ENCODE data around the gene TMEM139.
"Not testable (repeated sequence)": the region's sequence is repeated elsewhere in the genome, so short reads cannot be mapped to it uniquely, and the experiment has no call there.

Gene TMEM139

DNA sequence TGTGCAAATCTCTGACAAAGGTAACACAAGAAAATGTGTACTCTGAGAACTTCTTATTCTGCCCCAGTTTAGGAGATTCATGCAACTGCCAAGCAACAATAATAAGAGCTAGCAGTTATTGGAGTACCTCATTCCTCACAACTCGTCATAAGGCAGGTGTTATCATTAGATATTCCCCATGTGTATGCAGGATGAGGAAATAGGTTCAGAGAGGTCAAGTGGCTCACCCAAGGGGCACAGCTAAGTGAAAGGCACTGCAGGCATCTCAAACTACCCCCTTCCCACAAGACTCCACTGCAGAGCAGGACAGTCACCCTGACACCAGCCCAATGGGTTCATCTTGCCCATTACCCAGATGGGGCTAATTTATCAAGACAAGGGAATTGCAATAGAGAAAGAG lies 22.9 kb upstream of the TMEM139 start:
- DNase-seq = no peak

DNA sequence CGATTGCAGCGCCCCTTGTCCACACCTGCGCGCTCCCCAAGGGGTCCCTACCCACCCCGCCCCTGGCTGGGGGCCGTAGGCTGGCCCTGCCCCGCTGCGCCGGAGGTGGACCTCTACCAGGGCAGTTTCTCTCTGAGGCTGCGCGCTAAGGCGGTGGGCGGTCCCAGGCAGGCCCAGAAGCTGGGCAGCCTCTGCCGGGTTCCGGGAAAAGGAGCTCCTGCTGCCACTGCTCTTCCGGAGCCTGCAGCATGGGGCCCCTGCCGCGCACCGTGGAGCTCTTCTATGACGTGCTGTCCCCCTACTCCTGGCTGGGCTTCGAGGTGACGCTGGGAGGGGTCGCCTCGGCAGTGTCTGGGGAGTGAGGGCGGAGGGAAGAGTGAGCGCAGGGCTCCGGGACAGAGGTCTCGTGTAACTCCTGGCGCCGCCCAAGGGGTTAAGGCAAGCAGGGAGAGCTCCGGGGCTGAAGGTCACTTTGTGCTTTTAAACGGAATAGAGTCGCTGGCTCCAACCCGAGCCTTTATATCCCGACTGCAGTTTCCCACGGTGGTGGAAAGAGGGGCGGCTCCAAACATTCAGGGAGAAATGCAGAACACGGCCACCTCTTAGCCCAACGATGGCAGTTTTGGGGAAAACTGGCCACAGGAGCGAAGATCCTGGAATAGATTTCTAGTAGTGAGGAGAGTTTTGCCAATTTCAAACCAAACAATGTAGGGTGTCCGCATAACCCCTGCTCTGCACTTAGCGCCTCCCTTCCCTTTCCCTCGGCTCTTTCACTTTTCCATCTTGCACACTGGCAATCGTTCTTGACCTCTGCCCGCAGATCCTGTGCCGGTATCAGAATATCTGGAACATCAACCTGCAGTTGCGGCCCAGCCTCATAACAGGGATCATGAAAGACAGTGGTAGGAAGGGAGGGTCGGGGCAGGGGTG lies 21.2 kb upstream of the TMEM139 start, which contains the start of gene GSTK1:
GSTK1 (plus strand) TSS at position 176 of the 930 bp plus-strand sequence; CDS start at position 249, 73 bp downstream.
- DNase-seq = peak; percentile 68

DNA sequence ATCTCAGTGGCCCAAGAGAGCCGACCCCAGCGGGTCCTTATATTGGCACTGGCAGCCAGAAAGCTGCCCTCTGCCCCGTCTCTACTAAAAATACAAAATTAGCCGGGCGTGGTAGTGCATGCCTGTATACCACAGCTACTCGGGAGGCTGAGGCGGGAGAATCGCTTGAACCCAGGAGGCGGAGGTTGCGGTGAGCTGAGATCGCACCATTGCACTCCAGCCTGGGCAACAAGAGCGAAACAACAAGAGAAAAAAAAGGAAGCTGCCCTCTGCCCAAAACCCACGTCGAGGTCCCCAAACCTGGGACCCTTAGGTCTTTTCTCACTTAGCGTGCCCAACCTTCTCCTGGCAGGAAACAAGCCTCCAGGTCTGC lies 20.6 kb upstream of the TMEM139 start:
- not testable (repeated sequence) for DNase-seq

DNA sequence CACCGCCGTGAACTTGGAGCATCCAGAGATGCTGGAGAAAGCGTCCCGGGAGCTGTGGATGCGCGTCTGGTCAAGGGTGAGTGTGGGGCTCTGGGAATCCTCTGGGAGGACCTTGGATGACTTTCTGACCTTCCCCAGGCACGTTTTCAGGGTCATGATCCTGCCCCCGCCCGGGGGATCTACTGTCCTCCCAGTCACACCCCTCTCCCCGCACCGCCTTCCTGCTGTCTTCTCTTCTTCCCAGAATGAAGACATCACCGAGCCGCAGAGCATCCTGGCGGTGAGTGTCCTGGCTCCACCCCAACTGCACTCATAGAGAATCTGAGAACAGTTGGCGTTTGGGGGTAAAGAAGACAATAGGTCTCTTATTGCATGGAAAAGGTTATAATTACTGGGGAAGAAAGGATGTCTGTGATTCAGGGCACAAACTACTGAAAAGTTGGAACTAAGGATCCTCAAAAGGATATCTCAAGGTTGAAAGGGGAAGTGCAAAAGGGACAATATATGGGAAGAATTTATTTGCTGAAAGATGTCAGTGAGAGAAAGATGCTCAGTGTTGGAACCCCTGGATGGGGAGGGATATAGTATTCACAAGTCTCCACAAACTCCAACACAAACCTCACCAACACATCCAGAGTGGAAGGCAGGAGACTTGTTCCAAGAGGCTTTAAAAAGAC lies 19.6 kb upstream of the TMEM139 start:
- DNase-seq = no peak

DNA sequence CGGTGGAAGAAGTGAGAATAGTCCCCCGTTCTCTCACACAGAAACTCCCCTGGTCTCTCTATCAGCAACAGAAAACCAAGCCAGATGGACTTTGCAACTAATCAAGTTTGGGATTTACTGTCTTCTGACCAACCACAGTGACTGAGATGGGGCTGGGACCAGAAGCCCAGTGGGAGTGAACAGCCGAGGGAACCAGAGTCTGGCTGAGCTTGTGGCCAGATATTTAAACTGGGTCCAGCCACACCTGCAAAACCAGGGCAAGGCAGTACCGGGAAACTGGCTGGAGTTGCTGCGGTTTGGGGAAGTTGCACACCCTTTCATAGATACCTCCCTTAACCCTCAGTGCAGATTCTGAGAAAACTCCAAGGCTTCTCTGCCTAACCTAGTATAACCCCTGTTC lies 15.5 kb upstream of the TMEM139 start:
- DNase-seq = no peak

DNA sequence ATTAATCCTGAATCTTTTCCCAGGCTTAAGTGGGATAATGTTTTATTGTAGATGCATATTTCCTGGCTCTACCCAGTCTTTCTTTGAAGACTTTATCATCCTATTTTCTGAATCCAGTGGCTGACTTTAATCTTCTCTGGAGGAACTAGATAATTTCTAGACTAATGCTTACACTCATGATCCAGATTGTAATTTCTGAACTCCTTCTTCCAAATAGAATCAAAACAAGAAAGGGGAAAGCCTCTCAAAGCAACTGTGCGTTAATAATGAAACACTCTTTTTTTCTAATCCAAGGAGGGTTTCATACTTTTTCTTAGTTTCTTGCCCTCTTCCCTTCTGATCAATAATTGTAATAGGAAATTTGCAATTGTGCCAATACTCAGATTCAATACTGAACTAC lies 13.5 kb upstream of the TMEM139 start:
- DNase-seq = no peak

DNA sequence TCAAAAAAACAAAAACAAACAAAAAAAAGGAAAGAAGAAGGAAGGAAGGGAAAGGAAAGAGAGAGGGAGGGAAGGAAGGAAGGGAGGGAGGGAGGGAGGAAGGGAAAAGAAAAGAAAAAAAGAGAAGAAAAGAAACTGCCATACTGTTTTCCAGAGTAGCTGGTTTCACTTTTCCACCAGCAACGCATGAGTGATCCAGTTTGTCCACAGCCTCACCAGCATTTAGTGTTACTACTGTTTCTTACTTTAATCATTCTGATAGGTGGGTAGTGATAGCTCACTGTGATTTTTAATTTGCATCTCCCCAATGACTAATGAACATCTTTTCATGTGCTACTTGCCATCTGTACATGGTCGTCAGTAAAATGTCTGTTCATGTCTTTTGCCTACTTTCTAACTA lies 11.9 kb upstream of the TMEM139 start:
- no peak for DNase-seq

DNA sequence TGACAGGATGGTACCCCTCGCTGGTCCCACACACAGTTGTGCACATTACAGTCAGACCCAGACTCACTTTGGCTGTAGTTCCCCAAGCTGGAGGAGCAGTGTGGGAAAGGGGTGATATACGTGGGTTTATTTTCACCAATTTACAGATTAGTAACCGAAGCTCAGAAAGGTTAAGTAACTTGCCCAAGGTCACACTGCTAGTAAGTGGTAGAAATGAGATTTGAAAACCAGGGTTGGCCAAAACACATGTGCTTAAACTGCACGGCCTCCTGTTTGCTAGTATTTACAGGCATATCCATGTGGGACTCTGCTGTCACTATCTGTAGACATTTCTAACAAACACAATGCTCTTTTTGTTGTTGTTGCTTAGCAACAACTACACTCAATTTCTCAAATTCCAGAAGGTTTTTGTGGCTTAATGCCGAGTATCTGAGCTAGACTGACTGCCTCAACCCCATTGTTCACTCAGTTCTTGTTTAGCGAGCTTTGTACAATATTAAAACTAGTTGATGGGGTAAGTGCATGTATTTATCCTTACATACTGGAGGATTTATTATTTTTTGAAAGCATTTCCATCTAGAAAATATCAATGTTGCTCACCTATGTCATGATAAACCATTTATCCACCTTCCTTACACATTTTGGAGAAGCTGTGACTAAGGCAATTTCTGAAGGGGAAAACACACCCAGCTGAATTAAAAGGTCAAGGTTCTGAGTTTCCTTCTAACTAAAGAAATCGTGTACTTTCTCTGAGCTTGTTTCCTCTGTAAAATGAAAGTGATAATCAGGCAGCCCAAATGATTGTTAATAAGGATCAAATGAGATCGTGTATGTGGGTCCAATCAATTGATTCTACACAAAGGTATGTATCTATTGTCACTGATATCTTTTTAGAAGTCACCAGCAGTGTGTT lies 5.3 kb upstream of the TMEM139 start:
- no peak for DNase-seq

DNA sequence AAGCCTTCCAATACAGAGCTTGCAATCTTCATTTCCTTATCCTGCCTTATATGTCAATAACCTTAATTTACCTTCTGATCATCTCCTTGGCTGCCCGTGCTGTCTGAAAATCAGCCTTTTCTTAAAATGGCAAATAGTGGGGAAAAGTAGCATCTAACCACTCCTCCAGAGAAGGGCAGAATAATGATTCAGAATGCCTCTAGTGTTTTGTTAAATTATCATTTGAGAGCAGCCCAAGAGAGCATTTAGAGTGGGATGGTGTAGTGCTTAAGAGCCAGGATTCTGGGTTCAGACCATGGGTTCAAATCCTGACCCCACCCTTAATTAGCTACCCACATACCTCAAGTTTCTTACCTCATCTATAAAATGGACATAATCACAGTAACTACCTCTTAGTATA lies 4.6 kb upstream of the TMEM139 start:
- no peak for DNase-seq

DNA sequence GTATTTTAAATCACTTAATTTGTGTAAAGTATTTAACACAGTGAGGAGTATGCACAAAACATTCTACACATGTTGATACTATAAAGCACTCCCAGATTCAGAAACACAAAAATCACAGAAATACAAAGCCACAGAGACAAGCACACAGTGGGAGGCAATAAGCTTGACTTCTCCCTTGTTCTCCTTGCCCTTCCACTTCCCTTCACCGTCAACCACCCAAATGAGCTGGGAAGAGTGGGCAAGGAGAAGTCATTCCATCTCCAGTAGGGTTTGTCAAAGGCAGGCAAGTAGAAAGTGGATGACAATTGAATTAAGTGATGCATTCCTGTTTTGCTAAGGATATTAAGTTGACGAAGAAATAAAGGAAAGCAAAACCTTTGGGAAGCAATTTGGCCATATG lies 4.2 kb upstream of the TMEM139 start:
- no peak for DNase-seq

DNA sequence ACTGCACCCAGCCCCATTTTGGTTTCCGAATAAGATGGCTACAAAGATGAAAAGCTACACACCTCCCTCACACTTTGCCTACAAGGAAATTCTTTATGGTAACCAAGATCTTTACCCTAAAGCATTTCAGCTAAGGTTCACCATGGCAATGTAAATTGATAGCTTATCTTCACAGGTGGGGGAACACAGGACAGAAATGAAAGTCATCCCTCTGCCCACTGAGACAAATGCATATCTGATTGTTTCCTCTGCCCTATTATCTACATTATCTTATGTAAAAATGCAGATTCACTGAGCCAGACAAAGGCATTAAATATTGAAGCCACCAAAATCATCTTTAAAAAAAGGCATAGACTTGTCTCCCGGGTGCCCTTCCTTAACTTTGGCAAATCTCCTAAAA lies 3.2 kb upstream of the TMEM139 start:
- no peak for DNase-seq

DNA sequence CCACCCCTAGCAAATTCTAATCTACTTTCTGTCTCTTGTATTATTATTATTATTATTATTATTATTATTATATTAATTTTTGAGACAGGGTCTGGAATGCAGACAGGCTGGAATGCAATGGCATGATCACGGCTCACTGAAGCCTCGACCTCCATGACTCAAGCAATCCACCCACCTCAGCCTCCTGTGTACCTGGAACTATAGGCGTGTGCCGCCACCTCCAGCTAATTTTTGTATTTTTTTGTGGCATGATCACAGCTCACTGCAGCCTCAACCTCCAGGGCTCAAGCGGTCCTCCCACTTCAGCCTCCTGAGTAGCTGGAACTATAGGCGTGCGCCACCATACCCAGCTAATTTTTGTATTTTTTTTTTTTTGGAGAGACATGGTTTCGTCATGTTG lies 2.6 kb upstream of the TMEM139 start:
- DNase-seq = no peak

DNA sequence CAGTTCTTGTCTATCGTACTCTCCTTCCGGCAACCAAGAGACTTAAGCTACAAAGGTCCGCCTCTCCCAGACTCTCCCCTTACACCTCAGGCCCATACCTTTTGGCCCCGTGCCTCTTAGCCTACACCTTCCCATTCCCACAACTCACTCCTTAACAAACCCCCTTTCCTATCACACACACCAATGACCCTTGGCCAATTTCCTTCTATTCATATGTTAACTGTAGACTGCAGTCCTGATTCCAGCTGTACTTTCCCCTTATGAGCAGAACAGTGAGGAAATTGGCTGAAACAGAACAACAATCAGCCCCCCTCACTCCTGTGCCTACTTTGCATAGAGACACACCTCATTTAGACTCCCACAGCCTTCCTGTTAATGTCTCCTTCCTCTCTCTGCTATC lies 1.4 kb upstream of the TMEM139 start:
- DNase-seq = no peak

DNA sequence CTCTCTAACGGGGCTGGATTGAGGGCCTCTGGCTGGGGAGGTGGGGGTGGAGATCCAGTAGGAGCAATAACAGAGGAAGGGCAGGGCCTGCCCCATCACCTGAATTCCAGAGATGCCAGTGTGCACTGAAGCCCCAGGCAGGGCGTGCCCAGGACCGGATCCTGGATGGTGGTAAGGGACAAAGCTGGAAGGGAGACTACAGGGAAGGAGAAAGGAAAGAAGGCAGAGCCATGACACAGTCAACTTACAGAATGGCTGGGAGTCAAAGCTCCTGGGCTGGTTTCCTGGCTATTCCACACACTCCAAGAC lies 666 bp downstream of the TMEM139 start:
- no peak for DNase-seq

DNA sequence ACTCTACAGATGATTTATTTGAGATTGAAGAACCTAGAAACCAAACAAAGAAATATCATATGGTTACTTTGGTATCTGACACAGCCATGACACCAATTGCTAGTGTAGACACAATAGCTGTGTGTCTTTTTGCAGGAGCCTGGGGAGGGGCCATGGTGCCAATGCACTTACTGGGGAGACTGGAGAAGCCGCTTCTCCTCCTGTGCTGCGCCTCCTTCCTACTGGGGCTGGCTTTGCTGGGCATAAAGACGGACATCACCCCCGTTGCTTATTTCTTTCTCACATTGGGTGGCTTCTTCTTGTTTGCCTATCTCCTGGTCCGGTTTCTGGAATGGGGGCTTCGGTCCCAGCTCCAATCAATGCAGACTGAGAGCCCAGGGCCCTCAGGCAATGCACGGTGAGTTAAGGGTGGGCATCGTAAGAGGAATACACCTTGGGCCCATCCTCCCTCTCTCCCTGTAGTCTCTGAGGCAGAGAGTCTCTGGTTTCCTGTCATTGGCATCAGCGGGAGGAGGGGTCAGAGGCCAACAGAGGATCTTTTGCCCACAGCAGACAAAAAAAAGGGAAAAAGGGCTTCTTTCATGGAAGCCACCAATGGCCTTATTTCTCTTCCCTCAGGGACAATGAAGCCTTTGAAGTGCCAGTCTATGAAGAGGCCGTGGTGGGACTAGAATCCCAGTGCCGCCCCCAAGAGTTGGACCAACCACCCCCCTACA lies 1.2 kb downstream of the TMEM139 start:
- DNase-seq = no peak

DNA sequence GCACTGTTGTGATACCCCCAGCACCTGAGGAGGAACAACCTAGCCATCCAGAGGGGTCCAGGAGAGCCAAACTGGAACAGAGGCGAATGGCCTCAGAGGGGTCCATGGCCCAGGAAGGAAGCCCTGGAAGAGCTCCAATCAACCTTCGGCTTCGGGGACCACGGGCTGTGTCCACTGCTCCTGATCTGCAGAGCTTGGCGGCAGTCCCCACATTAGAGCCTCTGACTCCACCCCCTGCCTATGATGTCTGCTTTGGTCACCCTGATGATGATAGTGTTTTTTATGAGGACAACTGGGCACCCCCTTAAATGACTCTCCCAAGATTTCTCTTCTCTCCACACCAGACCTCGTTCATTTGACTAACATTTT lies 1.7 kb downstream of the TMEM139 start:
- no peak for DNase-seq

DNA sequence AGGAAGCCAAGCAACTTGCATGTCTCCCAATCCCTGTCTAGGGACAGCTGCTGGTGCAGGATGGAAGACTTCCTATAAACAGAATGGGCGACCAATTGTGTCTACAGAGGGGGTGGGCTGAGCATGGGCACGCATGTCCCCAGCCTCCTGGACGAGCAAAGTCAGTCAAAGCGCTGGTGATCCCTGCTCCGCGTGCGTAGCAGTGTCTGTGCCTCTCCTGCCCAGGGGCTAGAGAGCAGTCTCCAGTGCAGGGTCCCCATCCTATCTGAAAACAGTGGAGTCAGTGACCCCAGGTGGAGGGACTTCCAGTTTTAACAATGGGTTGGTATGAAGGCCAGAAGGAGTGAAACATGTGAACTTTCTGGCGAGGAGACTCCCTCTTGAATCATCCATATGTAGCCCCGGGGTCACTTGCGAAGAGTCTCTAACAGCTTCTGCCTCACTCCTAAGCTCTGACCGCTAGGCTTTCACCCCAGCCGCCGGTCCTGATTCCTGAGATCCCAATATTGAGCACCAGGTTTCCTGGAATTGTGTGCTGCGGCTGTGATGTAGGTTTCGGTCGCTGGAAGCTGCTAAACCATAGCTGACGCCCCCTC lies 2.7 kb downstream of the TMEM139 start:
- DNase-seq = no peak

DNA sequence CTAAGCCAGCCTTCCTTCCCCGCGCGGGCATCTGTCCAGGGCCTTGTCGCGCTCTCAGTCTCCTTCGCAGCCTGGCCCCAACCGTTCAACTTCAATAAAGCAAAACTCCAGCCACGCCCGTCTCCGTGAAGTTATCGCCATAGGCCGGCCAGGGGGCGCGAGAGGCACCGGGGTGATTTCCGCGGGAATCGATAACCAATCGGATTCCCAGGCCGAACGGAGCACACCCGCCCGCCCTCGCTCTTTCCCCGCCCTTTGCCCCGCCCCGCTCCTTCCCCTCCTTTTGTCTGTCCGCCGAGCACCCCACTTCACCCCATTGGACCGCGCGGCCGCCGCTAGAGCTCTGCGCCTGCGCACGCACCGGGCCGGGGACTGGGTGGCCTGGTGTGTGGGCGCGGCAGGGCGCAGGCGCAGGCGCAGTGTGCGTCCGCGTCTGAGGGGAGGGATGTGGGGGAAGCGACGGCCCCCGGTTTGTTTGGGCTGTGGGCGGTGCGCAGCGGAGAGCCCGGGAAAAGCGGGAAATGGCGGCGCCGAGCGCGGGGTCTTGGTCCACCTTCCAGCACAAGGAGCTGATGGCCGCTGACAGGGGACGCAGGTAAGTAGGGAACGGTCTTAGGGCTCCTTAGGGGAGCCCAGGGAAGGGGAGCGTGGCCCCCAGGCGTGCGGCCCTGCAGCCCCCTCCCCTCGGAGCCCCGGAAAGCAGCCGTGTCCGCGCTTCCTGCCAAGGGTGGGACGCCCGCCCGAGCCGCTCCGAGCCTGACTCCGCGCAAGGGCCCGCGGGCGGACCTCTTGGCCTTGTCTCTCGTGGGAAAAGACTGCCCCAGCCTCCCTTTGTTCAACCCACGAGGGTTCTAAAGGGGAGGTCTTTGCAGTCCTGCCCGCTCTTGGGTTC lies 3.4 kb downstream of the TMEM139 start, which contains the start of gene CASP2:
CASP2 (plus strand) TSS at position 417 of the 892 bp plus-strand sequence; CDS start at position 522, 105 bp downstream.
- peak; percentile 95 for DNase-seq

DNA sequence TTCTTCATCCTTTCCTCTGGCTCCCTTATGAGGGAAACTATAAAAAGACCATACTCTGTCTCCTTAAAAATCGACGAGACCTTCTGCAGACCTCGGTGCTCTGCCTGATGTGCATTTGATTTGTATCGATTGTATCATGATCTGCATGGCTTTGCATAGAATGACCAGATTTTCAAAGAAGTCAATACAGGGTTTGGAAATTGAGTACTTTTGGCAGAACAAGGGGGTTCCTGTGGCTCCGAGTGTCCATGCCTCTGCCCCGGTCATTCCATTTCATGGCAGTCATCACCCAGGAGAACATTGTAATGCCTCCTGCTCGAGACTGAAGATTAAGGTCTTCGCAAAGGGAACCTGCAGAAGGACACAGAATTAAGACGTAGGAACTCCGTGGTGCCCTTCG lies 4.1 kb downstream of the TMEM139 start:
- peak; percentile 15 for DNase-seq

DNA sequence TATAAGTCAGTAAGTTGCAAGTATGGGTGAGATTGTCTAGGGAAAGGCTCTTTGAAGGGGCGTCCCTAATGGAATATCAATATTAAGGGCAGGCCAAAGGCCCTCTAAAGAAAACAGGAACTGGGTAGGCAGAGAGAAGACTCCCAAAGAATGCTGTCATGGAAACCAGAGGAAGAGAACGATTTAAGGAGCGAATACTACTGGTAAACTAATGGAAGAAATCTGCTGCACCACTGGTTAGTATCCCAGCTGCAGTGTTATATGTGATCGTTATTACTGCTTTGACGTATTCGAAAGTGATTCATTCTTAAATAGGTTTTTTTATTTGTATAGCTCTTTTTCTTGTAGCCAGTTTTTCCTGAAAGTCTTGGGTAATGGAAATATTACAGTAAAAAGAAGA lies 4.7 kb downstream of the TMEM139 start:
- DNase-seq = no peak

DNA sequence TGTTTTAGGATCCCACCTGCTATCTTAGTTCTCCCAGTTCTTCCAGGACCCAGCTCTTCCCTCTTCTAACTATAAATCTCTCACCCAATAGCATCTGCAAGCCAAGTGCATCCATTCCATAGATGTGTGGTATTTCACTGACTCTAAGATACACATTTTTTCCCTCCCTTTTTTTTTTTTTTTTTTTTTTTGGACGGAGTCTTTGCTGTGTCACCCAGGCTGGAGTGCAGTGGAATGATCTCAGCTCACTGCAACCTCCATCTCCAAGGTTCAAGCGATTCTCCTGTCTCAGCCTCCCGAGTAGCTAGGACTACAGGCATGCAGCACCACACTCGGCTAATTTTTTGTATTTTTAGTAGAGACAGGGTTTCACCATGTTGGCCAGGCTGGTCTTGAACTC lies 5.1 kb downstream of the TMEM139 start:
- DNase-seq = not testable (repeated sequence)

Measured in NCI-H146 (cell line).